HG03378 (cell line): ENCODE measurements around the gene ZBED3.

ENCODE experiments used
- ATAC-seq: cut with Tn5 transposase; IDR thresholded peaks from one replicate; pipeline ENCODE4 v1.9.1; 2021; ENCODE audit warnings: mild to moderate bottlenecking, moderate library complexity; ENCODE audit not compliant: unreplicated experiment

ZBED3 gene

GRCh38 chr5:77077829-77078176 is 9.3 kb downstream of the ZBED3 start:
- no peak for ATAC-seq

GRCh38 chr5:77076961-77077828 is 9.9 kb downstream of the ZBED3 start:
- ATAC-seq: no peak

- ATAC-seq: no peak
Measured at GRCh38 chr5:77074745-77075144, 12.3 kb downstream of the ZBED3 start.

GRCh38 chr5:77073667-77074066 is 13.4 kb downstream of the ZBED3 start:
- ATAC-seq: no peak

GRCh38 chr5:77066823-77067442 is 20.2 kb downstream of the ZBED3 start:
- ATAC-seq: peak; percentile 77

GRCh38 chr5:77066184-77066583 is 20.9 kb downstream of the ZBED3 start:
- no peak for ATAC-seq

GRCh38 chr5:77065256-77065655 is 21.8 kb downstream of the ZBED3 start:
- no peak for ATAC-seq

GRCh38 chr5:77064040-77064439 is 23.0 kb downstream of the ZBED3 start:
- no peak for ATAC-seq

GRCh38 chr5:77046416-77047073 is 40.5 kb downstream of the ZBED3 start:
- no peak for ATAC-seq

GRCh38 chr5:77035950-77036349 is 51.1 kb downstream of the ZBED3 start:
- ATAC-seq: no peak

GRCh38 chr5:77033338-77033737 is 53.7 kb downstream of the ZBED3 start:
- no peak for ATAC-seq

GRCh38 chr5:77032635-77033034 is 54.5 kb downstream of the ZBED3 start:
- no peak for ATAC-seq

GRCh38 chr5:77031891-77032290 is 55.2 kb downstream of the ZBED3 start:
- ATAC-seq: no peak

- peak; percentile 95 for ATAC-seq
Measured at GRCh38 chr5:77030097-77031071, 56.7 kb downstream of the ZBED3 start, which contains the start of gene AGGF1. Gene AGGF1 (plus strand): TSS chr5:77030404. CDS start chr5:77030767, 363 bp downstream.

GRCh38 chr5:77029376-77029885 is 57.7 kb downstream of the ZBED3 start:
- ATAC-seq: no peak

GRCh38 chr5:77028631-77029375 is 58.3 kb downstream of the ZBED3 start:
- no peak for ATAC-seq

- ATAC-seq: no peak
Measured at GRCh38 chr5:77024490-77024889, 62.6 kb downstream of the ZBED3 start.

- ATAC-seq: no peak
Measured at GRCh38 chr5:77022511-77023417, 64.3 kb downstream of the ZBED3 start.
